ENCODE results near the gene RGL2.
A peak's percentile ranks its signal among the peaks of the same experiment; 100 is the strongest.

Gene RGL2

GRCh38 chr6:33316603-33317418, 18.1 kb upstream of the RGL2 start:
- DNase-seq = no peak

GRCh38 chr6:33315793-33316602, 17.3 kb upstream of the RGL2 start:
- DNase-seq = no peak

GRCh38 chr6:33314943-33315792, 16.4 kb upstream of the RGL2 start:
- DNase-seq = no peak

- peak; percentile 74 for DNase-seq
Measured at GRCh38 chr6:33314515-33314942, 15.8 kb upstream of the RGL2 start.

DNA sequence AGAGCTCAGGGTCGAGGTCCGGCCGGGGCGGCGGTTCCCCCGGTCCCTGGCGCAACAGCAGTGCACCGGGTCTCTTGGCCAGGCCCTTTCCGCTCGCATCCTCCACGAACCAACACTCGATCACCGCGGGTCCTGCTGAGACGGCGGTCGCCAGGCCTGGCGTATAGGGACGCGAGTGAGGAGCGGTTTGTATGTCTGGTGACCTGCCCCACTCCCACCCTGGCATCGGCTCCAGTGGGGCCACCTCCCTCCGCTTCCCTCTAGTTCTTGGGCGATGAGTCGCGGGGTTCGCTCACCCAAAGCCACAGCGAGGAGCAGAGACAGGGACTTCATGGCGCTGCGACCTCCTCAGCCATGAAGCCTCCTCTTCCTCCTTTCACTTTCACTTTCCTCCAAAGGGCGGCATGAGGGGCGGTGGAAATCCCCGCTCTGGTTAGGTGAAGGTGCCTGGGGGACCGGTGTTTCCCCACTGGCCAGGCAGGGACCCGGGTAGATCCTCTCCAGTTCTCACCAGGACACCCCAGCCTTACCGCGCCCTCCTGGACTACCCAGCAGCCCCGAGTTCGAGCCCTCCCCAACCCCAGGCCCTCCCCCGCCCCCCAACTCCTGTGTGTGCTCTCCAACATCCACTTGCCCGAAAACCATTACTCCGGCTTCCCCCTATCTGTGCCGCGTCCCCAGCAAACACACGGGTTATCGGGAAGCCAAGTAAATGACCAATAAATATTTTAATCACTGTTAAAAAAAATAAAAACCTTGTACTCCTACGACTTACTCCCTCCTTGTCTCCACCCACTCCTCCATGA, 15.2 kb upstream of the RGL2 start, which contains the start of gene TAPBP:
Gene TAPBP (minus strand): TSS at position 370 of the 806 bp plus-strand sequence. CDS start 37 bp downstream, at position 333.
- DNase-seq = peak; percentile 67

- DNase-seq = no peak
Measured at GRCh38 chr6:33313105-33313708, 14.5 kb upstream of the RGL2 start.

DNA sequence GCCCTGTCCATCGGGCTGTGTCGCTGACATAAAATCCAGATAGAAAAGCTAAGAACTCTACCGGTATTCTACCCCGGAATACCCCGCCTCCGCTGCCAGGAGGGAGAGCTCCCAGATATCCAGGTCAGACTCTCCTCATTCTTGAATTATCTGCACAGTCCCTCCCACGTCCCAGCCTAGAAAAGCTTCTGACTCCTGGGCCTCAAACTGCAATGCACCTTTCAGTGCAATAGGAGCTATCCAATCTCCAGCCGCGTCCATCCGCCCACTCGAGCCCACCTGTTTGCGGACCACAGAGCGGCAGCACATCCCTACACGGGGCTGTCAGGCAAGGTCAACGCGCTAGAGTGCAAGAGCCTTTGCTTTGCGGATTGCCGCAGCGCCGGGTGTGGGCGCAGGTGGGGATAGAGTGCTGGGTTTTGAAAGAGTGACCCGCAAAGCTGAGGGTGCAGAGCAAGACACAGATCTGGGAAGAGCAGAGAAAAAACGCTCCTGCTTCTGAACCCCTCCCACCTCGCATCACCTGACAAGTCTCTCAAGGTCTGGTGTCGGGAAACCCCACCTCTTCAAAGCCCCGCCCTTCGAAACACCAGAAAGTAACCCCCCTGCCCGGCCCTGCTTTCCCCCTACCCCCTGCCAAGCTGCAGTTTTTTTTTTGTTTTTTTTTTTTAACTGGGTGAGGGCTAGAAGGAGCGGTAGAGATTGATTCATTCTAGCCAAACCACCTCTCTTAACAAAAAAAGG, 13.8 kb upstream of the RGL2 start:
- peak; percentile 46 for DNase-seq

DNA sequence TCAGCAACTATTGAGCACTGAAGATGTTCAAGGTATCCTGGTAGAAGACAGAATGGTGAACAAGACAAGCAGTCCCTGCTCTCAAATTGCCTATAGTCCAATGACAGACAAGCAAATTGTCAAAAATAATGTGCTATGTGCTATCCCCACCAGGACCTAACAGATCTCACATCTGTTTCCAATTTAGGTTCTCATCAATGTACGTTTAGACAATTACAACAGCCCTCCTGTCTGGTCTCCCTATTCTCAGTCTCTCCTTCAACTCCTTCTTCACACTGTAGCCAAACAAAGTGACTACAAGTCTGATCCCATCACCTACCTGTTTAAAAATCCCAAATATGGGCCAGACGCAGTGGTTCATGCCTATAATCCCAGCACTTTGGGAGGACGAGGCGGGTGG, 7.6 kb upstream of the RGL2 start:
- no peak for DNase-seq

DNA sequence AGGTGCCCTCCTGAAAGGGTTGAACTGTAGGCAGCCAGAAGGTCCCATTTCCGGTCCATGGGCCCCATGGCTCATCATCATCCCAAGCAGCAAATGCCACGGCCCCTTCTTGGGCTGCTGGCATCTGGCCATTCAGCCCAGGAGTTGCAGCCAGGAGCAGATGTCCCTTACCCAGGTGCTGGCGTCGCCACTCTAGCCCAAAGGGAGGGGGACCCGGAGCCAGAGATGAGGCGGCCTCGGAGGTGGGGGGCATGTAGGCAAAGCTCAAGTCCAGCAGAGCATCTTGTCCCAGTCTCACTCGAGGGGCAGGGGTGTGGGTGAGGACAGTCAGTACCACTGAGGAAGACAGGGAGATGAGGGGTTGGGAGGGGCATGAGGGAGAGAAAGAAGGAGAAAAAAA, 6.3 kb upstream of the RGL2 start:
- no peak for DNase-seq

GRCh38 chr6:33304216-33304615, 5.5 kb upstream of the RGL2 start:
- no peak for DNase-seq

DNA sequence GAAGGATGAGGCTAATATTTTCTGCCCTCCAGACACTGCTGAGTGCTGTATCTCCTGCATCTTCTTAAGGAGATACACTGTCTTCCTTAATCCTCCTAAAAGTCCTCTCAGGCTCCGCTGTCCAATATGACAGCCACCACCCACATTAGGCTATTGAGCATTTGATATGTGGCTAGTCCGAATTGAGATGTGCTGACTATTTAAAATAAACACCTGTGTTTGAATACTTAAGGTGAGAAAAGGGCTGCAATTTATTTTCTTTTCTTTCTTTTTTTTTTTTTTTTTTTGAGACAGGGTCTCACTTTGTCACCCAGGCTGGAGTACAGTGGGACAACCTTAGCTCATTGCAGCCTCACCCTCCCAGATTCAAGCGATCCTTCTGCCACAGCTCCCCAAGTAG, 3.1 kb upstream of the RGL2 start:
- no peak for DNase-seq

GRCh38 chr6:33299237-33299944, 649 bp upstream of the RGL2 start:
- DNase-seq = peak; percentile 95

GRCh38 chr6:33297956-33298772, 578 bp downstream of the RGL2 start:
- DNase-seq = peak; percentile 83

GRCh38 chr6:33297406-33297955, 1.3 kb downstream of the RGL2 start:
- no peak for DNase-seq

DNA sequence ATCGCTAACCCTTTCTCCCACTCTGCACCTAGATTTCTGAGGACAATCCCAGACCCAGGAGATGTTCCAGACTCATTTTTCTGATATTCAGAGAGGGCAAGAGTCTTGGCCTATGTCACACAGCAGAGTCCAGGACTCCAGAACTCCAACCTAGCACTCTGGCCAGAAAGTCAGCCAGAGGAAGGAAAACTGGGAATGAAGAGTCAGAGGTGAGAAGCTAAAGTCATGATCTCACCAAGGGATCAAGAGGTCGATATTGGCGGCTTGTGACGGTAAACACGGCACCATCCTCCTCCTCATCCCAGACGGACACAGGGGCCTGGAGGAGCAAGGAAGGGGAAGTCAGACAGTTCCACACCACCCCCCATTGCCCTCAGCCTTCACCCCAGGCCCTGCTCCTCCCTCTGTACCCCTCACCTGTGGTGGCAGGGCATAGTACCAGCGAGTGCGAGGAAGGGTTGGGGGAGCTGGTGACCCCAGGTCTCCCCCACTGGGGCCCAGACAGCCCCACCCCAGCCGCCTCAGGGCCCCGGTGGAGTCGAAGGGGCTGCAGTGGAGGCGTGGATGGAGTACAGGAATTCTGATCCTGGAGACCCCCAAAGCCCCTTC, 1.8 kb downstream of the RGL2 start:
- DNase-seq = no peak

GRCh38 chr6:33295621-33296369, 2.9 kb downstream of the RGL2 start:
- DNase-seq = no peak

DNA sequence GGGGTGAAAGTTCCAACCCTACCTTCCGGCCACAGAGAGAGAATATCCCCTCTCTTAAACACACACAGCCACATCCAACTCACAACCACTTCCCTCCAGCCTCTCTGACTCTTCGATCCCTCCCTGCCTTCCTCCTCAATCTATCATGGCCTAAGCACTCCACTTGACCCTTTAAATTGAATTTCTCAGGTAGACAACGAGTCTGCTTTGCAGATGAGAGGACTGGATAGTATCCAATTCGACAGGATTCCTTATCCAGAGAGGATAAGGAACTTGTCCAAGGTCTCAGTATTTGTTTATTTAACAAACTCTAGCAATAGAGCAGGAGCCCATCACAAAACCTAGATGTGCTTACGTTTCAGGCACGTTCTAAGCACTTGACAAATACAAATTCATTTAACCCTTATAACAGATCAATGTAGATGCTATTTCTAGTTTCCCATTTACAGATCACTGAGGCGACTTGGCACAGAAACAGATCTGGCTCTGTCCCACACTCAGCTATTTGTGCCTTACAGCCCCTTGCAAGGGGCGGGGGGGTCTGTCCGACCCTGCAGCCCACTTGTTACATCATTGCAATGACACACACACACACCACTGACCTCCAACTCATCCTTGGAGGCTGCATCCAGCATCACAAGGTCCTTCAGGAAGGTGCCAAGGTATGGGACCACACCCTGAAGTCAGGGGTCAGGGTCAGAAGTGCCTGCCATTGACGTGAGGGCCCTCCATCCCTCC, 4.5 kb downstream of the RGL2 start:
- DNase-seq = no peak
